ENCODE results near the gene TNRC18.

Gene TNRC18

GRCh38 chr7:5418285-5418582 lies 5.4 kb downstream of the TNRC18 start:
- Histone ChIP-seq H3K27me3 (ENCODE audit: insufficient read depth, low read length, poor library complexity, severe bottlenecking) (peaks cover 5% of the 10 kb centered on the region), H4K20me1 (ENCODE audit: insufficient read depth, low read length, poor library complexity, severe bottlenecking) (peaks cover 55% of the 10 kb centered on the region), H3K4me2 (ENCODE audit: low read depth, low read length, poor library complexity, severe bottlenecking) (peak overlapping the region; percentile 82), H2AFZ (ENCODE audit: low read length) (no peak overlapping the region), H3K4me3 (ENCODE audit: low read length, poor library complexity, severe bottlenecking) (peak overlapping the region; percentile 98), H3K9me2 (replicated peaks; ENCODE audit: low read depth, low read length) (no peaks in the 10 kb centered on the region), H3K9me3 (ENCODE audit: insufficient read depth, low read depth, low read length) (no peaks in the 10 kb centered on the region), H3K4me1 (ENCODE audit: insufficient read depth, low read length, poor library complexity, severe bottlenecking) (peaks cover 30% of the 10 kb centered on the region), H3F3A (ENCODE audit: low read depth) (peaks cover 3% of the 10 kb centered on the region), H3K79me2 (ENCODE audit: insufficient read depth, low read length) (peaks cover 100% of the 10 kb centered on the region), H3K9ac (ENCODE audit: low read depth, low read length, poor library complexity, severe bottlenecking) (peak overlapping the region; percentile 99), H3K36me3 (ENCODE audit: insufficient read depth, low read length) (no peaks in the 10 kb centered on the region)
- TF ChIP-seq EZH2phosphoT487 (IDR thresholded peaks at IDR 0.05; ENCODE audit: borderline replicate concordance) (no peak), CTCF (conservative IDR thresholded peaks at IDR 0.05; ENCODE audit: low read length) (no peak)

GRCh38 chr7:5417106-5418071 lies 6.2 kb downstream of the TNRC18 start:
- TF ChIP-seq CTCF (conservative IDR thresholded peaks at IDR 0.05; ENCODE audit: low read length) (no peak), EZH2phosphoT487 (IDR thresholded peaks at IDR 0.05; ENCODE audit: borderline replicate concordance) (no peak)
- H3K9me3 ChIP-seq (ENCODE audit: insufficient read depth, low read depth, low read length): no peaks in the 10 kb centered on the region
- H3K9ac ChIP-seq (ENCODE audit: low read depth, low read length, poor library complexity, severe bottlenecking): peak overlapping the region; percentile 99
- H3K4me3 ChIP-seq (ENCODE audit: low read length, poor library complexity, severe bottlenecking): peak overlapping the region; percentile 98
- H3K4me2 ChIP-seq (ENCODE audit: low read depth, low read length, poor library complexity, severe bottlenecking): peak overlapping the region; percentile 82
- H3K9me2 ChIP-seq (replicated peaks; ENCODE audit: low read depth, low read length): no peaks in the 10 kb centered on the region
- no peak overlapping the region for H2AFZ ChIP-seq (ENCODE audit: low read length)
- H3K27me3 ChIP-seq (ENCODE audit: insufficient read depth, low read length, poor library complexity, severe bottlenecking): peaks cover 5% of the 10 kb centered on the region
- H4K20me1 ChIP-seq (ENCODE audit: insufficient read depth, low read length, poor library complexity, severe bottlenecking): peaks cover 59% of the 10 kb centered on the region
- H3K79me2 ChIP-seq (ENCODE audit: insufficient read depth, low read length): peaks cover 100% of the 10 kb centered on the region
- peaks cover 3% of the 10 kb centered on the region for H3F3A ChIP-seq (ENCODE audit: low read depth)
- H3K4me1 ChIP-seq (ENCODE audit: insufficient read depth, low read length, poor library complexity, severe bottlenecking): peaks cover 37% of the 10 kb centered on the region
- H3K36me3 ChIP-seq (ENCODE audit: insufficient read depth, low read length): no peaks in the 10 kb centered on the region

- no peak overlapping the region for H2AFZ ChIP-seq (ENCODE audit: low read length)
- no peak overlapping the region for H3K4me3 ChIP-seq (ENCODE audit: low read length, poor library complexity, severe bottlenecking)
- peaks cover 33% of the 10 kb centered on the region for H3K4me1 ChIP-seq (ENCODE audit: insufficient read depth, low read length, poor library complexity, severe bottlenecking)
- H3K4me2 ChIP-seq (ENCODE audit: low read depth, low read length, poor library complexity, severe bottlenecking): peak overlapping the region; percentile 45
- peaks cover 47% of the 10 kb centered on the region for H4K20me1 ChIP-seq (ENCODE audit: insufficient read depth, low read length, poor library complexity, severe bottlenecking)
- H3K27me3 ChIP-seq (ENCODE audit: insufficient read depth, low read length, poor library complexity, severe bottlenecking): peaks cover 4% of the 10 kb centered on the region
- H3K9ac ChIP-seq (ENCODE audit: low read depth, low read length, poor library complexity, severe bottlenecking): no peak overlapping the region
- no peaks in the 10 kb centered on the region for H3K9me2 ChIP-seq (replicated peaks; ENCODE audit: low read depth, low read length)
- H3K9me3 ChIP-seq (ENCODE audit: insufficient read depth, low read depth, low read length): no peaks in the 10 kb centered on the region
- peaks cover 100% of the 10 kb centered on the region for H3K79me2 ChIP-seq (ENCODE audit: insufficient read depth, low read length)
- H3F3A ChIP-seq (ENCODE audit: low read depth): peaks cover 3% of the 10 kb centered on the region
- peaks cover 3% of the 10 kb centered on the region; the same call in 1 of the 2 replicates for H3K36me3 ChIP-seq (ENCODE audit: insufficient read depth, low read length)
- TF ChIP-seq EZH2phosphoT487 (IDR thresholded peaks at IDR 0.05; ENCODE audit: borderline replicate concordance) (no peak), CTCF (conservative IDR thresholded peaks at IDR 0.05; ENCODE audit: low read length) (no peak)
Measured at GRCh38 chr7:5414916-5415315, 8.7 kb downstream of the TNRC18 start.
